ENCODE data around the gene AP3M1.
"Not testable (repeated sequence)": the region's sequence is repeated elsewhere in the genome, so short reads cannot be mapped to it uniquely, and the experiment has no call there.

The AP3M1 gene, protein sequence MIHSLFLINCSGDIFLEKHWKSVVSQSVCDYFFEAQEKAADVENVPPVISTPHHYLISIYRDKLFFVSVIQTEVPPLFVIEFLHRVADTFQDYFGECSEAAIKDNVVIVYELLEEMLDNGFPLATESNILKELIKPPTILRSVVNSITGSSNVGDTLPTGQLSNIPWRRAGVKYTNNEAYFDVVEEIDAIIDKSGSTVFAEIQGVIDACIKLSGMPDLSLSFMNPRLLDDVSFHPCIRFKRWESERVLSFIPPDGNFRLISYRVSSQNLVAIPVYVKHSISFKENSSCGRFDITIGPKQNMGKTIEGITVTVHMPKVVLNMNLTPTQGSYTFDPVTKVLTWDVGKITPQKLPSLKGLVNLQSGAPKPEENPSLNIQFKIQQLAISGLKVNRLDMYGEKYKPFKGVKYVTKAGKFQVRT

DNA sequence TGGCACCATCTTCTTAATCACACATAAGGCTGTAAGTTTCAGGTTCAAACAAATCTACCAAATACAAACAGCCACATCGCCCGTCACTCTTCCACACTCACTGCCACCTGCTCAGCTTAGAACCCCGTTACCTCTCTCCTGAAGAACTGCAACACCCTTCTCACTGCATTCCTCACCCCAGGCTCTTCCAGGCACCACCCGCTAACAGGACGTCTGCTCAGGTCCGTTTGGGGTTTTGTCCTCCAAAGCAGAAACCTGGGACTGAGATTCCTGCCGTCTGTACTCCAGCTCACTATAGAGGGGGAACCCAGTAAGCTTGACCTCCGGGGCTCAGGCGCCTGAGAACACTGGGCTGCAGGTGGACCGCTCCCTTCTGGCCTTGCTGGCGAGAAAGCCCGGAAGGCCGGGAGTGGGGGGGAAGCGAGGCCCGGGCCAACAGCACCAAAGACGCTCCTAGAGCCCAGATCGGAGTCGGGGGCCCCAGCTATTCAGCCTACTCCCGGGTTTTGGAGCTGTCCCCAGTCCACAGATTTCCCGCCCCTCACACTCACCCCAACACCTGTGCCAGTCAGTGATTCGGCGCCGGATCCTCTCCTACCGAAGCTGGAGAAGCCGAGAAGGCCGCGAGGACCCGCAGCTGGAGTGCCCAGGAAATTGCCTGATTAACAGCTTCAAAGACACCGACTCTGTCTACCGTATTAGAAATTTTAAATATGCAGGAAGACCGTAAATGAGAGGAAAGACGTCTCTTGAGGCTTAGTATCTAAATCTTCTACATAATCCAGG lies at the start of gene AP3M1:
Gene AP3M1, minus strand, starts transcription at position 625 of the 786 bp plus-strand sequence. CDS start 12,449 bp downstream, outside the sequence.
- Histone ChIP-seq H3K36me3 (ENCODE audit: insufficient read depth, low read length) (no peaks in the 10 kb centered on the region), H3K27ac (peak within 1 kb of the TSS; percentile 96), H3K9me3 (ENCODE audit: low read depth, low read length) (no peaks in the 10 kb centered on the region), H3K4me3 (peak within 1 kb of the TSS; percentile 89), H3K9ac (ENCODE audit: insufficient read length) (peak within 1 kb of the TSS; percentile 93)
- TF ChIP-seq POLR2AphosphoS5 (IDR thresholded peaks at IDR 0.05; ENCODE audit: borderline replicate concordance, low read depth, low read length) (0 out of 2 replicates have a peak, but pooled peaks have one; percentile 9), FOXP2 (optimal IDR thresholded peaks at IDR 0.05; ENCODE audit: control extremely low read depth, extremely low read length, insufficient read depth) (no peak), EZH2 (IDR thresholded peaks at IDR 0.05) (no peak)
- no peak for DNase-seq (ENCODE audit: low read depth, low spot score)

DNA sequence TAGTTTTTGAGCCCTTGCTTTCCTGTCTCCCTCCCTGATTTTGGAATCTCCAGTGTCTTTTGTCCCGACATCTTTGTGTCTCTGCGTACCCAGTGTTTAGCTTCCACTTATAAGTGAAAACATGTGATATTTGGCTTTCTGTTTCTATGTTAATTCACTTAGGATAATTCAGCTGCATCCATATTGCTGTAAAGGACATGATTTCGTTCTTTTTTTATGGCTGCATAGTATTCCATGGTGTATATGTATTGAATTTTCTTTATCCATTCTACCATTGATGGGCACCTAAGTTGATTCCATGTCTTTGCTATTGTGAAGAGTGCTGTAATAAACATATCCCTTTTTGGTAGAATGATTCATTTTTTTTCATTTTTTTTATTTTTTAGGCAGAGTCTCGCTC lies 48.7 kb upstream of the AP3M1 start:
- TF ChIP-seq EZH2 (IDR thresholded peaks at IDR 0.05) = no peak
- no peak for TF ChIP-seq FOXP2 (optimal IDR thresholded peaks at IDR 0.05; ENCODE audit: control extremely low read depth, extremely low read length, insufficient read depth)
- no peak for TF ChIP-seq POLR2AphosphoS5 (IDR thresholded peaks at IDR 0.05; ENCODE audit: borderline replicate concordance, low read depth, low read length)
- Histone ChIP-seq H3K9me3 (ENCODE audit: low read depth, low read length) (no peaks in the 10 kb centered on the region), H3K27ac (no peak overlapping the region), H3K9ac (ENCODE audit: insufficient read length) (no peak overlapping the region), H3K4me3 (no peak overlapping the region), H3K36me3 (ENCODE audit: insufficient read depth, low read length) (no peaks in the 10 kb centered on the region)
- no peak for DNase-seq (ENCODE audit: low read depth, low spot score)

DNA sequence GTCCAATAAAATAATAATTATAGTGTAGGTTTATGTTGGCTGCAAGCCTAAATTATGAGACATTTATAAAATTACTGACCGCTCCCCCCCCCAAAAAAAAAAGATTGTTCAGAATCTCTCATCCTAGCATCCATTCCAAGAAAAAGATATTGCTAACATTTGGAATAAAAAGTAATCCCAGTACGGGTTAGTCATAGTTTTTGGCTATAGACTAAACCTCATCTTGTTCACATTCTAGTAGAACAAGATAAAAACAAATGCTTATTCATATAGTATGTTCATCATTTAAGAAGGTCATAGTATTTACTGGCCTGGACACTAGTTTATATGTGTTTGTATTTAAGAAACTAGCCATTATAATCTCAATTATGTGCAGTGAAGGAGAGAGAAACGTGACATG lies 44.4 kb upstream of the AP3M1 start:
- Histone ChIP-seq H3K27ac (no peak overlapping the region), H3K9me3 (ENCODE audit: low read depth, low read length) (no peaks in the 10 kb centered on the region), H3K9ac (ENCODE audit: insufficient read length) (no peak overlapping the region), H3K36me3 (ENCODE audit: insufficient read depth, low read length) (no peaks in the 10 kb centered on the region), H3K4me3 (no peak overlapping the region)
- no peak for DNase-seq (ENCODE audit: low read depth, low spot score)
- TF ChIP-seq EZH2 (IDR thresholded peaks at IDR 0.05) = no peak
- TF ChIP-seq FOXP2 (optimal IDR thresholded peaks at IDR 0.05; ENCODE audit: control extremely low read depth, extremely low read length, insufficient read depth) = no peak
- no peak for TF ChIP-seq POLR2AphosphoS5 (IDR thresholded peaks at IDR 0.05; ENCODE audit: borderline replicate concordance, low read depth, low read length)

DNA sequence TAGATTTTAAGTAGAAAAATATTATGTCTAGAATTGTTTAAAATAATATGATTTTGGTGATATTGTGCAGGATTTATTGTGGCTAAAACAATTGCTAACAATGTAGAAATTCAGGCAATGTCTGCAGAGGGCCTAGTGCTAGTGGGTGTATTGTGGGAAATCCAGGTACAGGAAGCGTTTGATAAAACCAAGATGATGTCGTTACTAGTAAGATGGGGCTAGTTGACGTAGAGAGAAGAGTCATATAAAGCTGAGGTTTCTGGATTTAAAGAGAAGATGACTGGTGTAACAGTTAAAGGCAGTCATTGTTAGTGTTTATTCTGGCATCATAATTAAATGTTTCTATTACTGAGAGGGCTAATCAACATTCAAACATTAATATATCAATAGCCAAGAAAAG lies 43.9 kb upstream of the AP3M1 start:
- no peak for TF ChIP-seq FOXP2 (optimal IDR thresholded peaks at IDR 0.05; ENCODE audit: control extremely low read depth, extremely low read length, insufficient read depth)
- no peak for TF ChIP-seq EZH2 (IDR thresholded peaks at IDR 0.05)
- TF ChIP-seq POLR2AphosphoS5 (IDR thresholded peaks at IDR 0.05; ENCODE audit: borderline replicate concordance, low read depth, low read length) = no peak
- no peaks in the 10 kb centered on the region for H3K36me3 ChIP-seq (ENCODE audit: insufficient read depth, low read length)
- H3K9ac ChIP-seq (ENCODE audit: insufficient read length) = no peak overlapping the region
- no peaks in the 10 kb centered on the region for H3K9me3 ChIP-seq (ENCODE audit: low read depth, low read length)
- H3K4me3 ChIP-seq = no peak overlapping the region
- no peak for DNase-seq (ENCODE audit: low read depth, low spot score)
- no peak overlapping the region for H3K27ac ChIP-seq

DNA sequence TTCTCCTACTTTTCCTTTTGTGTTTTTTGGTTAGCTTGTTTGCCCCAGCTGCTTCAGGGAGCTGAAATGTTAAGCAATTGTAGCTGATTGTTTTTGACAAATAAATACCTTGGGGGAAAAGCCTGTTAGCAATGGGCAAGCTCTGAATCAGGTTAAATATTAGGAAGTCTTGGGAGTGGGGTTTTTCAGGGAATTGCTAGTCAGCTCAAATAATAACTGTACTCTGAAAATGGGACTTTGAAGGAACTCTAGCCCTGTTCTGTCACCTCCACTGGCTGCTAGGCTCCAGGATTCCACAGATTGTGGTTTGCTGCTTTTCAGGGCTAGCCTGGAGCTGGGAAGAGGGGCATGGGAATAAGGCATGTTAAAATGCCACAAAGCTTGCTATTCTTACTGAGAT lies 39.9 kb upstream of the AP3M1 start:
- no peak for DNase-seq (ENCODE audit: low read depth, low spot score)
- H3K9ac ChIP-seq (ENCODE audit: insufficient read length) = peak overlapping the region; percentile 77

DNA sequence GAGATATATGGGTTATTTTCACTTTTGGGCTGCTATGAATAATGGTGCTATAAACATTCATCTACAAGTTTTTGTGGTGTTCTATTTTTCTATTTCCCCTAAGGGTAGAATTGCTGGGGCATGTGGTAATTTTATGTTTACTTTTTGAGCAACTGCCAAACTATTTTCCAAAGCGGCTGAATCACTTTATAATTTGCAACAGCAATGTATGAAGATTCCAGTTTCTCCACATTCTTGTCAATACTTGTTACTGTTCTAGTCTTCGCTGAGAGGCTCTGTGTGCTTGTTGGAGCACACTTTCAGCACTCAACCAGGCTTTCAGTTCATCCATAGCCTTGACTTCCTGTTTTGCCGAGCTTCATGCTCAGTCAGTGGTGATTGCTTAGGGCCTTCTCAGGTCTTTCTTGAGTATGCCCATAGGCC lies 39.4 kb upstream of the AP3M1 start:
- peak overlapping the region; percentile 75 for H3K4me3 ChIP-seq
- no peaks in the 10 kb centered on the region for H3K36me3 ChIP-seq (ENCODE audit: insufficient read depth, low read length)
- DNase-seq (ENCODE audit: low read depth, low spot score) = peak; percentile 87
- peak overlapping the region; percentile 77 for H3K9ac ChIP-seq (ENCODE audit: insufficient read length)
- peak overlapping the region; percentile 99 for H3K27ac ChIP-seq
- TF ChIP-seq FOXP2 (optimal IDR thresholded peaks at IDR 0.05; ENCODE audit: control extremely low read depth, extremely low read length, insufficient read depth) = no peak
- no peak for TF ChIP-seq POLR2AphosphoS5 (IDR thresholded peaks at IDR 0.05; ENCODE audit: borderline replicate concordance, low read depth, low read length)
- TF ChIP-seq EZH2 (IDR thresholded peaks at IDR 0.05) = no peak
- no peaks in the 10 kb centered on the region for H3K9me3 ChIP-seq (ENCODE audit: low read depth, low read length)

More for the DNA sequence above, 39.9 kb upstream of the AP3M1 start:
- Histone ChIP-seq H3K4me3 (peak overlapping the region; percentile 75), H3K36me3 (ENCODE audit: insufficient read depth, low read length) (no peaks in the 10 kb centered on the region), H3K27ac (peak overlapping the region; percentile 99), H3K9me3 (ENCODE audit: low read depth, low read length) (no peaks in the 10 kb centered on the region)
- TF ChIP-seq FOXP2 (optimal IDR thresholded peaks at IDR 0.05; ENCODE audit: control extremely low read depth, extremely low read length, insufficient read depth) (no peak), POLR2AphosphoS5 (IDR thresholded peaks at IDR 0.05; ENCODE audit: borderline replicate concordance, low read depth, low read length) (no peak), EZH2 (IDR thresholded peaks at IDR 0.05) (no peak)

DNA sequence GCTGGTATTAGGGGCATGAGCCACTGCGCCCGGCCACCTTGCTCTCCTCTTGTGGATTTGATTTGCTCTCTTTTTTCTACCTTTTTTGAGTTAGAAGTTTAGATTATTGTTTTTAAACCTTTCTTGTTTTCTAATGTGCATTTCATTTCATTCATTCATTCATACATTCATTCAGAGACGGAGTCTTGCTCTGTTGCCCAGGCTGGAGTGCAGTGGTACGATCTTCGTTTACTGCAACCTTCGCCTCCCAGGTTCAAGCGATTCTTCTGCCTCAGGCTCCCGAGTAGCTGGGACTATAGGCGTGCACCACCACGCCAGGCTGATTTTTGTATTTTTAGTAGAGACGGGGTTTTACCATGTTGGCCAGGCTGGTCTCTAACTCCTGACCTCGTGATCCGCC lies 38.0 kb upstream of the AP3M1 start:
- not testable (repeated sequence) for H3K9ac ChIP-seq (ENCODE audit: insufficient read length); H3K4me3 ChIP-seq; H3K36me3 ChIP-seq (ENCODE audit: insufficient read depth, low read length); DNase-seq (ENCODE audit: low read depth, low spot score); H3K9me3 ChIP-seq (ENCODE audit: low read depth, low read length)
- H3K27ac ChIP-seq = peak overlapping the region; percentile 99; the same call in 1 of the 2 replicates

DNA sequence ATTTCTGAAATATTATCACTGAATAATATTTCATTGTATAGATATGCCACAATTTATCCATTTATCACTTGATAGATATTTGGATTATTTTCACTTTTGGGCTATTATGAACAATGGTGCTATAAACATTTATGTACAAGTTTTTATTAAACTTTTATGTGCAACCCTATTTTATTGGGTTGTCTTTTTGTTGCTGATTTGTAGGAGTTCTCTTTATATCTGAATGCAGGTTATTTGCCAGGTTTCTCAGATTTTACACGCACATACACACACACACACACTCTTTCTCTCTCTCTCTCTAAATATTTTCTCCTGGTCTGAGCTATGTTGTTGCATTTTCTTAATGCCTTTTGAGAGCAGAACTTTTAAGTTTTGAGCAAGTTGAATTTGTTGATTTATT lies 36.6 kb upstream of the AP3M1 start:
- Histone ChIP-seq H3K4me3 (no peak overlapping the region), H3K27ac (peak overlapping the region; percentile 62; the same call in 1 of the 2 replicates), H3K9me3 (ENCODE audit: low read depth, low read length) (no peaks in the 10 kb centered on the region), H3K36me3 (ENCODE audit: insufficient read depth, low read length) (no peaks in the 10 kb centered on the region), H3K9ac (ENCODE audit: insufficient read length) (no peak overlapping the region)
- TF ChIP-seq POLR2AphosphoS5 (IDR thresholded peaks at IDR 0.05; ENCODE audit: borderline replicate concordance, low read depth, low read length) = no peak
- TF ChIP-seq FOXP2 (optimal IDR thresholded peaks at IDR 0.05; ENCODE audit: control extremely low read depth, extremely low read length, insufficient read depth) = no peak
- no peak for TF ChIP-seq EZH2 (IDR thresholded peaks at IDR 0.05)
- no peak for DNase-seq (ENCODE audit: low read depth, low spot score)

Measured in SK-N-MC (cell line).